ENCODE measurements around the gene LONRF3. TPM values are rescaled to one million over a fixed set of nuclear protein-coding genes. Genes with fewer than 3 reads are reported as not detected.
A peak's percentile ranks its signal among the peaks of the same experiment; 100 is the strongest.

The LONRF3 gene
- total RNA-seq, 1 donor from 2014 or later: 2.8 TPM

- H3K4me3 ChIP-seq (ENCODE audit: low read depth, low read length): no peak overlapping the region
- DNase-seq (ENCODE audit: low read depth): no peak
- peak; percentile 76 for TF ChIP-seq CTCF (conservative IDR thresholded peaks at IDR 0.05; ENCODE audit: low read depth, low read length)
These were observed 30.6 kb downstream of the LONRF3 start for GRCh38 chrX:119004920-119005524.

- H3K4me3 ChIP-seq (ENCODE audit: low read depth, low read length): no peak overlapping the region
- TF ChIP-seq CTCF (conservative IDR thresholded peaks at IDR 0.05; ENCODE audit: low read depth, low read length): no peak
- DNase-seq (ENCODE audit: low read depth): no peak
These were observed 32.9 kb downstream of the LONRF3 start for GRCh38 chrX:119007189-119007770.

- peak; percentile 62 for TF ChIP-seq CTCF (conservative IDR thresholded peaks at IDR 0.05; ENCODE audit: low read depth, low read length)
- DNase-seq (ENCODE audit: low read depth): no peak
- H3K4me3 ChIP-seq (ENCODE audit: low read depth, low read length): no peak overlapping the region
These were observed 33.8 kb downstream of the LONRF3 start for GRCh38 chrX:119008110-119008744.

GRCh38 chrX:119009071-119009470 lies 34.7 kb downstream of the LONRF3 start:
- no peak for DNase-seq (ENCODE audit: low read depth)
- no peak overlapping the region for H3K4me3 ChIP-seq (ENCODE audit: low read depth, low read length)
- no peak for TF ChIP-seq CTCF (conservative IDR thresholded peaks at IDR 0.05; ENCODE audit: low read depth, low read length)

GRCh38 chrX:119010491-119010890 lies 36.1 kb downstream of the LONRF3 start:
- no peak for TF ChIP-seq CTCF (conservative IDR thresholded peaks at IDR 0.05; ENCODE audit: low read depth, low read length)
- DNase-seq (ENCODE audit: low read depth): no peak
- H3K4me3 ChIP-seq (ENCODE audit: low read depth, low read length): no peak overlapping the region

DNA sequence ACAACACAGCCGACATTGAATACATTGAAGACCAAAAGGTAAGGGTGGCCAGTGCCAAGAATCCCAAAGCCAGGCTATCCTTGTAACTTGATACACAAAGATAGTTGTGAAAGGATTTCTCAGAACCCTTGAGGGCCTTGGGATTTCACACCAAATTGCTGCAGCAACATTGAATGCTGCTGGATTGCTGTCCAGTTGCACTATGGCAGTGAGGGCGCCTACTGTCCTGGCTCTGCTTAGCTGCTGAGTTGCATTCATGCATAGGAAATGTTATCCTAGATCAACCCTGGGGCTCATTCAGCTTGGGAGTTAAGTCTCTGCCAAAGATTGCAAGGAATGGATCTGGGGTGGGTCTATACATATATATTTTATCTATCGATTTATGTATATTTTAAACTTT lies 38.7 kb downstream of the LONRF3 start:
- H3K4me3 ChIP-seq (ENCODE audit: low read depth, low read length): no peak overlapping the region
- TF ChIP-seq CTCF (conservative IDR thresholded peaks at IDR 0.05; ENCODE audit: low read depth, low read length): no peak
- DNase-seq (ENCODE audit: low read depth): no peak

Data from epithelial cell of proximal tubule (primary cell).